ENCODE results near the gene OSBPL2. TPM values are rescaled to one million over a fixed set of nuclear protein-coding genes. Genes with fewer than 3 reads are reported as not detected.

The OSBPL2 gene
- total RNA-seq, 3 donors from 2014 or later (not counting 1 experiment from before 2014, with no cell fraction given): 77.9 to 112 (median 104) TPM

GRCh38 chr20:62238569-62239277, 402 bp downstream of the OSBPL2 start:
- H3K27ac Mint-ChIP-seq: peak overlapping the region; percentile 82 to 93
- Histone ChIP-seq H3K9me3 (ENCODE audit: control insufficient read depth, insufficient read depth, low read length) (no peaks in the 10 kb centered on the region), H3K27ac (ENCODE audit: low read length) (peak overlapping the region; percentile 45), H3K4me3 (ENCODE audit: low read length) (peak overlapping the region; percentile 50), H3K27me3 (ENCODE audit: control insufficient read depth, insufficient read depth, low read length) (no peaks in the 10 kb centered on the region), H3K36me3 (ENCODE audit: control insufficient read depth, insufficient read depth, low read length) (peaks cover 7% of the 10 kb centered on the region), H3K4me1 (ENCODE audit: control insufficient read depth, insufficient read depth, low read length) (peaks cover 41% of the 10 kb centered on the region)
- WGBS (ENCODE audit: insufficient coverage): under 1% methylated on average over 67 of the region's 70 CpGs
- DNase-seq (peak in 1 of 2 donors; percentile 43), ATAC-seq (no peak)
- no peaks in the 10 kb centered on the region for H3K36me3 Mint-ChIP-seq
- H3K4me3 Mint-ChIP-seq: peak overlapping the region; percentile 89
- intact Hi-C loops (cut with micrococcal nuclease): loop anchor here (2.0 to 5.0 kb wide), 2 partner anchors 56 to 64 kb away; partner anchors contain the start of genes ADRM1 and MTG2
- H3K4me1 Mint-ChIP-seq: peaks cover 44 to 46% of the 10 kb centered on the region in 2 donors
- H3K27me3 Mint-ChIP-seq (ENCODE audit: low read depth in 2 of 2): peaks cover 0 to 4% of the 10 kb centered on the region in 2 donors
- no peak for TF ChIP-seq CTCF (IDR thresholded peaks at IDR 0.05)
- H3K9me3 Mint-ChIP-seq: no peaks in the 10 kb centered on the region

GRCh38 chr20:62239278-62239879, 1.1 kb downstream of the OSBPL2 start:
- Histone ChIP-seq H3K27ac (ENCODE audit: low read length) (peak overlapping the region; percentile 45), H3K36me3 (ENCODE audit: control insufficient read depth, insufficient read depth, low read length) (peaks cover 7% of the 10 kb centered on the region), H3K27me3 (ENCODE audit: control insufficient read depth, insufficient read depth, low read length) (no peaks in the 10 kb centered on the region), H3K4me1 (ENCODE audit: control insufficient read depth, insufficient read depth, low read length) (peaks cover 47% of the 10 kb centered on the region), H3K9me3 (ENCODE audit: control insufficient read depth, insufficient read depth, low read length) (no peaks in the 10 kb centered on the region), H3K4me3 (ENCODE audit: low read length) (peak overlapping the region; percentile 50)
- Mint-ChIP-seq H3K4me3 (peak overlapping the region; percentile 89), H3K27ac (peak overlapping the region; percentile 82), H3K4me1 (peaks cover 51 to 53% of the 10 kb centered on the region in 2 donors), H3K36me3 (no peaks in the 10 kb centered on the region), H3K9me3 (no peaks in the 10 kb centered on the region), H3K27me3 (ENCODE audit: low read depth in 2 of 2) (peaks cover 0 to 4% of the 10 kb centered on the region in 2 donors)
- no peak for ATAC-seq
- no peak for DNase-seq
- no peak for TF ChIP-seq CTCF (IDR thresholded peaks at IDR 0.05)
- 77% methylated on average over 23 of the region's 23 CpGs for WGBS (ENCODE audit: insufficient coverage)
- intact Hi-C loops (cut with micrococcal nuclease): loop anchor here (2.0 to 5.0 kb wide), 2 partner anchors 57 to 63 kb away; partner anchors contain the start of genes ADRM1 and MTG2

GRCh38 chr20:62240020-62240685, 1.8 kb downstream of the OSBPL2 start:
- no peaks in the 10 kb centered on the region for H3K9me3 Mint-ChIP-seq
- no peak for DNase-seq
- H3K27ac Mint-ChIP-seq: peak overlapping the region; percentile 82
- H3K36me3 Mint-ChIP-seq: no peaks in the 10 kb centered on the region
- Histone ChIP-seq H3K36me3 (ENCODE audit: control insufficient read depth, insufficient read depth, low read length) (peaks cover 10% of the 10 kb centered on the region), H3K4me3 (ENCODE audit: low read length) (no peak overlapping the region), H3K9me3 (ENCODE audit: control insufficient read depth, insufficient read depth, low read length) (no peaks in the 10 kb centered on the region), H3K4me1 (ENCODE audit: control insufficient read depth, insufficient read depth, low read length) (peaks cover 55% of the 10 kb centered on the region), H3K27ac (ENCODE audit: low read length) (no peak overlapping the region), H3K27me3 (ENCODE audit: control insufficient read depth, insufficient read depth, low read length) (no peaks in the 10 kb centered on the region)
- H3K4me3 Mint-ChIP-seq: peak overlapping the region; percentile 89
- 68% methylated on average over 12 of the region's 13 CpGs for WGBS (ENCODE audit: insufficient coverage)
- TF ChIP-seq CTCF (IDR thresholded peaks at IDR 0.05): no peak
- no peak for ATAC-seq
- H3K27me3 Mint-ChIP-seq (ENCODE audit: low read depth in 2 of 2): no peaks in the 10 kb centered on the region
- H3K4me1 Mint-ChIP-seq: peaks cover 58 to 60% of the 10 kb centered on the region in 2 donors
- intact Hi-C loops (cut with micrococcal nuclease): no loop called here
